ENCODE results near the gene PRM1. TPM values are rescaled to one million over a fixed set of nuclear protein-coding genes. Genes with fewer than 3 reads are reported as not detected.

The PRM1 gene
- total and polyA plus RNA-seq, 4 donors: not detected

- Histone ChIP-seq H3K27ac (ENCODE audit: low read depth in 1 of 2, low read length in 2 of 2) (peak overlapping the region; percentile 84 to 97), H3K9me3 (ENCODE audit: control insufficient read depth in 4 of 4, low read length in 3 of 4) (no peaks in the 10 kb centered on the region), H3K27me3 (ENCODE audit: control insufficient read depth in 4 of 4, insufficient read depth in 4 of 4, low read length in 3 of 4) (no peaks in the 10 kb centered on the region), H3K36me3 (ENCODE audit: control insufficient read depth in 4 of 4, insufficient read depth in 3 of 4, low read depth in 1 of 4, low read length in 3 of 4) (peaks cover 0 to 1% (median 0%) of the 10 kb centered on the region in 4 donors), H3K4me1 (ENCODE audit: control insufficient read depth in 4 of 4, insufficient read depth in 4 of 4, low read length in 3 of 4) (peaks cover 10 to 43% (median 28%) of the 10 kb centered on the region in 4 donors), H3K4me3 (ENCODE audit: low read depth in 1 of 3, low read length in 3 of 3) (peak overlapping the region; percentile 70 to 92 (median 76)), H3K9ac (ENCODE audit: low read depth in 1 of 2, low read length in 2 of 2) (peak overlapping the region; percentile 22 to 43)
- 24% methylated on average over 21 of the region's 21 CpGs for WGBS
- DNase-seq (ENCODE audit: low spot score): peak; percentile 61
- TF ChIP-seq CTCF (IDR thresholded peaks at IDR 0.05; ENCODE audit: low read depth, low read length, missing input control) (peak; percentile 66), RAD21 (IDR thresholded peaks at IDR 0.05) (peak; percentile 86 to 92), SP1 (IDR thresholded peaks at IDR 0.05) (no peak), NR2F2 (IDR thresholded peaks at IDR 0.05) (no peak)
Observed at GRCh38 chr16:11257131-11257938, 23.8 kb downstream of the PRM1 start.

GRCh38 chr16:11256661-11257130, 24.4 kb downstream of the PRM1 start:
- TF ChIP-seq SP1 (IDR thresholded peaks at IDR 0.05) (peak; percentile 22), TAF1 (conservative IDR thresholded peaks at IDR 0.05) (no peak), EGR1 (IDR thresholded peaks at IDR 0.05; ENCODE audit: low read depth in 2 of 2) (no peak), FOXA2 (IDR thresholded peaks at IDR 0.05) (no peak), CTCF (IDR thresholded peaks at IDR 0.05; ENCODE audit: low read depth, low read length, missing input control) (no peak)
- Histone ChIP-seq H3K27ac (ENCODE audit: low read depth in 1 of 2, low read length in 2 of 2) (peak overlapping the region; percentile 84 to 97), H3K9ac (ENCODE audit: low read depth in 1 of 2, low read length in 2 of 2) (peak overlapping the region; percentile 22 to 74), H3K27me3 (ENCODE audit: control insufficient read depth in 4 of 4, insufficient read depth in 4 of 4, low read length in 3 of 4) (no peaks in the 10 kb centered on the region), H3K4me1 (ENCODE audit: control insufficient read depth in 4 of 4, insufficient read depth in 4 of 4, low read length in 3 of 4) (peaks cover 10 to 43% (median 28%) of the 10 kb centered on the region in 4 donors), H3K4me3 (ENCODE audit: low read depth in 1 of 3, low read length in 3 of 3) (peak overlapping the region; percentile 70 to 92 (median 76)), H3K36me3 (ENCODE audit: control insufficient read depth in 4 of 4, insufficient read depth in 3 of 4, low read depth in 1 of 4, low read length in 3 of 4) (peaks cover 0 to 1% (median 0%) of the 10 kb centered on the region in 4 donors), H3K9me3 (ENCODE audit: control insufficient read depth in 4 of 4, low read length in 3 of 4) (no peaks in the 10 kb centered on the region)
- WGBS: under 1% methylated on average over 32 of the region's 32 CpGs
- peak; percentile 58 for DNase-seq (ENCODE audit: low spot score)

GRCh38 chr16:11255737-11256660, 25.1 kb downstream of the PRM1 start, which contains the start of gene SOCS1:
Gene SOCS1 (minus strand): TSS chr16:11256204. CDS start chr16:11255478, 726 bp downstream.
- under 1% methylated on average over 100 of the region's 100 CpGs for WGBS
- no peaks in the 10 kb centered on the region for H3K27me3 ChIP-seq (ENCODE audit: control insufficient read depth in 4 of 4, insufficient read depth in 4 of 4, low read length in 3 of 4)
- H3K27ac ChIP-seq (ENCODE audit: low read depth in 1 of 2, low read length in 2 of 2): peak within 1 kb of the TSS; percentile 84 to 97
- peak; percentile 91 for DNase-seq (ENCODE audit: low spot score)
- peaks cover 10 to 43% (median 28%) of the 10 kb centered on the region in 4 donors for H3K4me1 ChIP-seq (ENCODE audit: control insufficient read depth in 4 of 4, insufficient read depth in 4 of 4, low read length in 3 of 4)
- H3K36me3 ChIP-seq (ENCODE audit: control insufficient read depth in 4 of 4, insufficient read depth in 3 of 4, low read depth in 1 of 4, low read length in 3 of 4): peaks cover 0 to 1% (median 0%) of the 10 kb centered on the region in 4 donors
- no peaks in the 10 kb centered on the region for H3K9me3 ChIP-seq (ENCODE audit: control insufficient read depth in 4 of 4, low read length in 3 of 4)
- peak within 1 kb of the TSS; percentile 42 to 74 for H3K9ac ChIP-seq (ENCODE audit: low read depth in 1 of 2, low read length in 2 of 2)
- H3K4me3 ChIP-seq (ENCODE audit: low read depth in 1 of 3, low read length in 3 of 3): peak within 1 kb of the TSS; percentile 70 to 92 (median 76)
- TF ChIP-seq FOXA2 (IDR thresholded peaks at IDR 0.05) (no peak), ATF3 (IDR thresholded peaks at IDR 0.05) (no peak), ZBTB33 (IDR thresholded peaks at IDR 0.05) (no peak), YY1 (IDR thresholded peaks at IDR 0.05) (peak; percentile 9), RAD21 (IDR thresholded peaks at IDR 0.05) (peak; percentile 53 to 79), CTCF (IDR thresholded peaks at IDR 0.05; ENCODE audit: low read depth, low read length, missing input control) (peak; percentile 81), JUND (IDR thresholded peaks at IDR 0.05) (no peak), GABPA (IDR thresholded peaks at IDR 0.05 in 1 of 2, conservative IDR thresholded peaks at IDR 0.05 in 1 of 2) (no peak), HNF4A (conservative IDR thresholded peaks at IDR 0.05) (peak in 1 of 2 donors; percentile 5)
